ENCODE results near the gene GRIN2C. TPM values are rescaled to one million over a fixed set of nuclear protein-coding genes. Genes with fewer than 3 reads are reported as not detected.

GRIN2C gene
- total RNA-seq, 2 experiments from 2014 or later: 0.18 to 0.21 TPM

DNA sequence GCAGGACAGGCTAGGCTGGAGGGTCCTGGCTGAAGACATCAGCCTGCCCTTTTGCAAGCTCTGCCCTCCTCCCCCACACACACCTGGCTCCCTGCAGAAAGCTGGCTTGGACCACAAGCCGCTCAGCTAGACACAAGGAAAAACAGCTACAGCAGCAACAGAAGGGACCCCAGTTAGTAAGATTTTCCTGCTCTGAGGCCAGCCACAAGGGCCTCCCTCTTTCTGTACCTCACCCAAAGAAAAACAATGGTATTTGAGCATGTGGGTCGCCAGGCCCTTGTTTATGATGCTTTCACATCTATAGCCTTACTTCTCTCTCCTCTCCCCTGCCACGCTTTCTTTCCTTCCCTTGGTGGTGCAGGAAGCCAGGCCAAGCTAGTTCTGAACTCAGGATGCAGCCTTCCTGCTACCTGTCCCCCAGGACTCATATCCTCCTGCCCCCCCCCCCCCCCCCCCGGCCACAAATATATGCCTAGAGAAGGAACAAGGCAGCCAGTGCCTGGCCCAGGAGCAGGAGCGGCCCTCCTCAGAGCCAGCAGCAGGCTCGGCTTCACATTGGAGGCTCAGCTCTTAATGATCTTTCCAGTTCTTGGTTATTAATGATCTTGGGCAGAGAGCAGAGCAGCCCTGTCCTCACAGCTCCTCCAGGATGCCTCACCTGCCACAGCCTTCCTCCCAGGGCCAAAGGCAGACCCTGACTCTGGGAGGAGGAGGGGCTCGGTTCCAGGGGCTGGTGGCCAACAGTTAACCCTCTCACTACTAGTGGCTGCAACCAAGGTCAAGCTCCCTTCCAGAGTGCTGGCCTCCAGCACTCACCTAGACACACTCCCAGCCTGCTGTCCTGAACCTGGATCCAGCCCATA, 19.5 kb downstream of the GRIN2C start:
- H3K9me3 Mint-ChIP-seq (ENCODE audit: insufficient read depth): no peaks in the 10 kb centered on the region
- no peaks in the 10 kb centered on the region for H3K27me3 Mint-ChIP-seq (ENCODE audit: low read depth)
- H3K4me3 Mint-ChIP-seq: no peak overlapping the region
- no peak overlapping the region for H3K27ac Mint-ChIP-seq
- ChIA-PET POLR2A (interaction anchor here (1.1 kb wide), 1 partner anchor 16 kb away, joined by 3 read pairs; no protein-coding TSS in a partner anchor), CTCF (interaction anchor here (0.7 to 2.7 kb wide), 4 partner anchors 22 to 49 kb away, joined by 3 to 10 read pairs (median 4); no protein-coding TSS in a partner anchor)
- H3K36me3 Mint-ChIP-seq (ENCODE audit: low read depth): no peaks in the 10 kb centered on the region
- peaks cover 20% of the 10 kb centered on the region for H3K4me1 Mint-ChIP-seq (ENCODE audit: low read depth)
- DNase-seq: no peak
- ATAC-seq: peak; percentile 24

DNA sequence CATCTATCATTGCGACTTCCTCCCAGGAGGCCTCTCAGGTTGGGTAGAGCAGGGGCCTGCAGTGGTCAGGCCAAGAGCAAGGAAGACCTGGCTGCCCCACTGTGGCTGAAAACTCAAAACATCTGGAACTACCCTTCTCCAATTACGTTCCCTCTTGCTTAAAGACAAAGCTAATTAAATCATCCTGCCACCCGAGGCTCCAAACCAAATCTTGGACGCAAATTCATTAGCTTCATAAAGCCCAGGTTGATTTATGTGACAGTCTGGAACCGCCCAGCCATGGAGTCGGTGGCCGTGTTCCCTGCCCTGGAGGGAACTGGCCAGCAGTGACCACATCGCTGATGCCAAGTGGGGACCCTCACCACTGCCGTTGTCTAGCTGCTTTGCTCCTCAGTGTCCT, 21.4 kb downstream of the GRIN2C start:
- Mint-ChIP-seq H3K27me3 (ENCODE audit: low read depth) (no peaks in the 10 kb centered on the region), H3K36me3 (ENCODE audit: low read depth) (no peaks in the 10 kb centered on the region), H3K4me3 (no peak overlapping the region), H3K4me1 (ENCODE audit: low read depth) (peaks cover 20% of the 10 kb centered on the region), H3K9me3 (ENCODE audit: insufficient read depth) (no peaks in the 10 kb centered on the region), H3K27ac (no peak overlapping the region)
- ATAC-seq (no peak), DNase-seq (no peak)
- CTCF ChIA-PET: interaction anchor here (1.1 to 2.7 kb wide), 5 partner anchors 9 to 46 kb away, joined by 3 to 10 read pairs (median 3); no protein-coding TSS in a partner anchor
- POLR2A ChIA-PET: no interaction called here

DNA sequence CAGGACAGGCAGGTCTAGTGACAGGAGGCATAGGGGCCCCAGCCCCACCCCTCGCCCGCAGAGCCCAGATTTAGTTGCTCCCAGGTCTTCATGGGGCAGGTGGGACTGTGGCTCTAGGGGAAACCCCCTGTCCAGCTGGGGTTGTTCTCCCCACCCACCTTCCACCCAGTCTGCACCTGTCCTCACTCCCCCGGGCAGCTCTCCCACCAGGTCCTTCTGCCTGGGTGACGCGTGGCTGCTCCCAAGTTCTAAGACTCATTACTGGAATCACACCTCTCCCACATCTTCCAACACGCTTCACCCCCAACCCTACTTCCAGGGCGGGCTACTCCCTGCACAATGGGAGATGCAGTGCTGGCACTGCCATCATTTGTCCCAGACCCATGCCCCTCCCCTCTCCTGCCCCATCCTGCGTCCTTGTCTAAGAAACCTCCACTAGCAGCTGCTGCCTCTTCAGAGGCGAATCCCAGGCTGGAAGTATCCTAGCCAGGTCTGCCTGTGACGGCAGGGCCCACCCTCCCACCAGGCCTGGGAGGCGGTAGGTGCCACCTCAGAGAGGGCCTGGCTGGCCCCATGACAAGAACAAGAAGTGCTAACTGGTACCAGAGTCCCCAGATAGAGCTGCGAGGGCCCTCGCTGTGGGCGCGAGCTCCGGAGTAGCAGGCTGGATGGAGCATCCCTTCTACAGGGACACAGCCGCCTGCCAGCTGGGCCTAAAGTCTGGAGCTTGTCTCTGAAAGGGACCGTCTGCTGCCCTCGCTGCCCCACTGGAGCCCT, 22.8 kb downstream of the GRIN2C start:
- Mint-ChIP-seq H3K27me3 (ENCODE audit: low read depth) (no peaks in the 10 kb centered on the region), H3K9me3 (ENCODE audit: insufficient read depth) (no peaks in the 10 kb centered on the region), H3K36me3 (ENCODE audit: low read depth) (no peaks in the 10 kb centered on the region), H3K27ac (no peak overlapping the region), H3K4me3 (no peak overlapping the region), H3K4me1 (ENCODE audit: low read depth) (peaks cover 17% of the 10 kb centered on the region)
- DNase-seq (no peak), ATAC-seq (no peak)
- POLR2A ChIA-PET: no interaction called here
- CTCF ChIA-PET: interaction anchor here (1.2 kb wide), 1 partner anchor 26 kb away, joined by 3 read pairs; no protein-coding TSS in a partner anchor

DNA sequence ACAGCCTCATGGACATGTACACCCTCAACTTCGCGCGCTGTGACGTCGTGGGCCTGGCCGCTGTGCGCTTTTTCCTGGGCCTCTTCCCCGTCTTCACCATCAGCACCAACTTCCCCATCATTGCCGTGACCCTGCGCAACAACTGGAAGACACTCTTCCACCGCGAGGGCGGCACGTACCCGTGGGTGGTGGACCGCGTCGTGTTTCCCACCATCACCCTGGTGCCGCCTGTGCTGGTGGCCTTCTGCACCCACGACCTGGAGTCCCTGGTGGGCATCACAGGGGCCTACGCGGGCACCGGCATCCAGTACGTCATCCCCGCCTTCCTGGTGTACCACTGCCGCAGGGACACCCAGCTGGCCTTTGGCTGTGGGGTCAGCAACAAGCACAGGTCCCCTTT, 23.5 kb downstream of the GRIN2C start:
- ChIA-PET CTCF (no interaction called here), POLR2A (no interaction called here)
- Mint-ChIP-seq H3K27ac (no peak overlapping the region), H3K4me3 (no peak overlapping the region), H3K27me3 (ENCODE audit: low read depth) (no peaks in the 10 kb centered on the region), H3K9me3 (ENCODE audit: insufficient read depth) (no peaks in the 10 kb centered on the region), H3K4me1 (ENCODE audit: low read depth) (peaks cover 14% of the 10 kb centered on the region), H3K36me3 (ENCODE audit: low read depth) (no peaks in the 10 kb centered on the region)
- DNase-seq (no peak), ATAC-seq (no peak)

DNA sequence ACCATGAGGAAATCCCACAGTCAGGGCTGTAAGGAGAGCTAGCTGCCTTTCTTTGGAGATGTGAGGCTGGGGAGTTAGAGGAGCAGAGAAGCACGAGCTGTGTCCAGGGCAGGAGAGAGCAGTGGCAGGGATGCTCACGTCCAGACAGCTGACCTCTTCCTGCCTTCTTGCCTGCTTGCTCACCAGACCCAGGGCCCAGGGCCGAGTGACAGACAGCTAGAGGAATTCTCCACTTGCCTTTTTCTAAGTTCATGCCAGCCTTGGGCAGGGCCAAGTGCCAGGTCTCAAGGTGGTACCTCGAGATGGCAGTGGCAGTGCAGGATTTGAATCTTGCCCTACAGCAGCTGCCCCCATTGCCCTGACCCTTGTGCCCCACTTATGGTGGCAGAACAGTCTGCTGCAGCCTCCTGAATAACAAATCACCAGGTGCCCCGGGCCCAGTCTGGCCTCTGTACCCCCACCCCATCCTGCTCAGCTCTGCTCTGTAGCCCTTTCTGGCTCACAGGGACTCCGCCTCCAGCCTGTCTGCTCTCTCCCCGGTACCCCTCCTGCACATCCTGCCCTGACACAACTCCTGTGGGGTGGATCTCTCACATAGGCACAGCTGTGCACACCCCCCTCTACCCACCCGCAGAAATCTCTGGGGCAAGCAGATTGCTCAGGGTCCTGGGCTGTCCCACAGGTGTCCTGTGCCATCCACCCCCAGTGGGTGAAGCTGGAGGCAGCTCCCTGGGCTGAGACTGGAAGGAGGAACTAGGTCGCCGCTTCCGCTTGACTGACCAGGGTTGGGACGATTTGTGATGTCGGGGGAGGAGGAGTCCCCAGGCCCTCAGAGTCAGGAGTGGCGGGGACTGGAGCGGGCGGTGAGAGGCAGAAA, 25.9 kb downstream of the GRIN2C start:
- Mint-ChIP-seq H3K27me3 (ENCODE audit: low read depth) (no peaks in the 10 kb centered on the region), H3K36me3 (ENCODE audit: low read depth) (no peaks in the 10 kb centered on the region), H3K9me3 (ENCODE audit: insufficient read depth) (no peaks in the 10 kb centered on the region), H3K4me3 (no peak overlapping the region), H3K4me1 (ENCODE audit: low read depth) (no peaks in the 10 kb centered on the region), H3K27ac (no peak overlapping the region)
- ChIA-PET CTCF (interaction anchor here (1.1 to 1.3 kb wide), 2 partner anchors 29 to 40 kb away, joined by 3 read pairs; no protein-coding TSS in a partner anchor), POLR2A (no interaction called here)
- ATAC-seq (no peak), DNase-seq (no peak)

DNA sequence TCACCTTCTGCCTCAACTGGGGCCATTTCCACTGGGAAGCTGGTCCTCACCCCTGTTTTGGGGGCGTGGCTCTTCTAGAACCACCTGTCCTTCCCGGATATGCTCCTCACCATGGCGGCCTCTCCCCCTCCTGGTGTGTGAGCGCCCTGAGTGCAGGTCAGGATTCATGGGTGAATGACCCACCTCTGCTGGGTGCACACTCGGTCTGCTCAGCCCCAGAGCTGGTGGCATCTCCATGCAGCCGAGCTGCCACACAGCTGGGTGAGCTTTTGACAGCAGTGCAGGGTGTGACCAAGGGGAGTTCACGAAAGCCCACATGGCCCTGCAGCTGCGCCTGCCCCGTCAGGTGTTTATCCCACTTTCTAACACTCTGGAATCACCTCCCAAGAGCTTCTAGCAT, 27.3 kb downstream of the GRIN2C start:
- POLR2A ChIA-PET: no interaction called here
- H3K27me3 Mint-ChIP-seq (ENCODE audit: low read depth): no peaks in the 10 kb centered on the region
- CTCF ChIA-PET: interaction anchor here (1.4 kb wide), 1 partner anchor 41 kb away, joined by 4 read pairs; no protein-coding TSS in a partner anchor
- H3K4me1 Mint-ChIP-seq (ENCODE audit: low read depth): no peaks in the 10 kb centered on the region
- no peaks in the 10 kb centered on the region for H3K36me3 Mint-ChIP-seq (ENCODE audit: low read depth)
- no peak for DNase-seq
- no peak for ATAC-seq
- no peaks in the 10 kb centered on the region for H3K9me3 Mint-ChIP-seq (ENCODE audit: insufficient read depth)
- H3K4me3 Mint-ChIP-seq: no peak overlapping the region
- H3K27ac Mint-ChIP-seq: no peak overlapping the region

DNA sequence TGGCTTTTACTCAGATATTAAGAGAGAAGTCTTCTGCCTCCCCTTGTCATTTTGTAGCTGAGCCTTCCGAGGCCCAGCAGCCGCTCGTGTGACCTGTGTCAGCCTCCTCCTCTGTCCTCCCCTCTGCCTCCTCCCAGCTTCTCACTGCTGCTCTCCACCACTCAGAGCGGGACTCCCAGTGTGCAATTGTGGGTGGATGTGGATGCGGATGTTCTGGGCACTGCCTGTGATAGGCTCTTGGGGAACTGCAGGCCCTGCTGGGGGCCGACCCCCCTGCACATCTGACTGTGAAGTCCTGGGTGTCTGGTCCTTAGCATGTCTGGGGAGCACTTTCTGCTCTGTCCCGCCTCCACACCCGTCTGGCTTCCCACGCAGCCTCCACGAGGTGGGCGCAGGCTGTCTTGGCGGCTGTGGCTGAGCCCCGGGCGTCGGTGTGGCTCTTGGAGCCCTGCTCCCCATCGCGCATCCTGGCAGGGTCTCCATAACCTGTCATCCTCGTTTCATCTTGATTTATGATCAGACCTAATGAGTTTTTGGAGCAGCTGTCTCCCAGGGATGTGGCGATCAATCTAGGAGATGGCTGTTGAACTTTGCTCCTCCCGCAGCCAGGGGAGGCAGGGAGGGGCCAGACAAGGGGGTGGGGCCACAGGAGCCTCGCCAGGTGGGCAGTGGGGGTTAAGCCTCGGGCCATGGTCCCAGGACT, 28.1 kb downstream of the GRIN2C start:
- ATAC-seq: no peak
- no peaks in the 10 kb centered on the region for H3K27me3 Mint-ChIP-seq (ENCODE audit: low read depth)
- POLR2A ChIA-PET: interaction anchor here (0.6 kb wide), 1 partner anchor 50 kb away, joined by 3 read pairs; no protein-coding TSS in a partner anchor
- H3K27ac Mint-ChIP-seq: no peak overlapping the region
- no peak overlapping the region for H3K4me3 Mint-ChIP-seq
- no peaks in the 10 kb centered on the region for H3K9me3 Mint-ChIP-seq (ENCODE audit: insufficient read depth)
- no peaks in the 10 kb centered on the region for H3K4me1 Mint-ChIP-seq (ENCODE audit: low read depth)
- H3K36me3 Mint-ChIP-seq (ENCODE audit: low read depth): no peaks in the 10 kb centered on the region
- DNase-seq: no peak
- CTCF ChIA-PET: interaction anchor here (1.4 kb wide), 1 partner anchor 40 kb away, joined by 4 read pairs; no protein-coding TSS in a partner anchor

DNA sequence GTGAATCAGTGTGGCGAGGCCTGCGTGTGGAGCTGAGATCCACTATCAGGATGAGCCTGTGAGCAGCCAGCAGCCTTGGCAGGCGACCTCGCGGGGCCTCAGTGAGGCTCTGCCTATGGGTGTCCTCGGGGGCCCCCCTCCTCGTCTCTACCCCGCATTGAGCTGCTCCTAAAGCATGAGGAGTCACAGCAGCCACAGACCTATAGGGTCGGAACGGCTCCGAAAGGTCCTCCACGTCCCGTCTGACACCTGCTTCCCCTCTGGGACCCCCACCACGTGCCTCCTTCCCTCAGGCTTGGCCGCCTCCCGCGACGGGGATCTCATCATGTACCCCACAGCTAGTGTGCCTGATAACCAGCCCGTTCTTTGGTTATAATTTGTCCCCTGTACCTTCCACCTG, 28.8 kb downstream of the GRIN2C start:
- Mint-ChIP-seq H3K27me3 (ENCODE audit: low read depth) (no peaks in the 10 kb centered on the region), H3K27ac (no peak overlapping the region), H3K36me3 (ENCODE audit: low read depth) (no peaks in the 10 kb centered on the region), H3K4me3 (no peak overlapping the region), H3K9me3 (ENCODE audit: insufficient read depth) (no peaks in the 10 kb centered on the region), H3K4me1 (ENCODE audit: low read depth) (no peaks in the 10 kb centered on the region)
- no peak for ATAC-seq
- ChIA-PET POLR2A (interaction anchor here (0.6 kb wide), 1 partner anchor 51 kb away, joined by 3 read pairs; no protein-coding TSS in a partner anchor), CTCF (interaction anchor here (1.4 kb wide), 1 partner anchor 39 kb away, joined by 4 read pairs; no protein-coding TSS in a partner anchor)
- DNase-seq: no peak

DNA sequence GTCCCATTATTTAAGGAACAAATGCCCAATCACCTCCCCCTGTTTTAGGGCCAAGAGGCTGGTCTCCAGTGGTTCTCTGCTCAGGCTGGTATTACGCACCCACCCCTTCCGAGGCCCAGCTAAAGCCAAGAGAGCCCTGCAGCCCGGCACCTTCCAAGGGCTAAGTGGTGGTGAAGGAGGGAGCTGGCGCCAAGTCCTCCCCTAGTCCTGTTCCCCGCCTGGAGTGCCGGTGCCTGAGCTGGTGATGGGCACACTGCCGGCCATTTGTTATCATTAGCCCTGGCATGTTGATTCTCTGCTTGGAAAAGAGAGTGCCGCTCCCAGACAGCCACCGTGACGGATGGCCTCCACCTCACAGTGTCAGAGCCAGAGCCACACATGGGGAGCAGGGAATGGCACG, 31.9 kb downstream of the GRIN2C start:
- H3K36me3 Mint-ChIP-seq (ENCODE audit: low read depth): no peaks in the 10 kb centered on the region
- DNase-seq (no peak), ATAC-seq (no peak)
- H3K4me3 Mint-ChIP-seq: no peak overlapping the region
- no peak overlapping the region for H3K27ac Mint-ChIP-seq
- ChIA-PET CTCF (no interaction called here), POLR2A (no interaction called here)
- H3K9me3 Mint-ChIP-seq (ENCODE audit: insufficient read depth): no peaks in the 10 kb centered on the region
- H3K4me1 Mint-ChIP-seq (ENCODE audit: low read depth): no peaks in the 10 kb centered on the region
- H3K27me3 Mint-ChIP-seq (ENCODE audit: low read depth): no peaks in the 10 kb centered on the region

DNA sequence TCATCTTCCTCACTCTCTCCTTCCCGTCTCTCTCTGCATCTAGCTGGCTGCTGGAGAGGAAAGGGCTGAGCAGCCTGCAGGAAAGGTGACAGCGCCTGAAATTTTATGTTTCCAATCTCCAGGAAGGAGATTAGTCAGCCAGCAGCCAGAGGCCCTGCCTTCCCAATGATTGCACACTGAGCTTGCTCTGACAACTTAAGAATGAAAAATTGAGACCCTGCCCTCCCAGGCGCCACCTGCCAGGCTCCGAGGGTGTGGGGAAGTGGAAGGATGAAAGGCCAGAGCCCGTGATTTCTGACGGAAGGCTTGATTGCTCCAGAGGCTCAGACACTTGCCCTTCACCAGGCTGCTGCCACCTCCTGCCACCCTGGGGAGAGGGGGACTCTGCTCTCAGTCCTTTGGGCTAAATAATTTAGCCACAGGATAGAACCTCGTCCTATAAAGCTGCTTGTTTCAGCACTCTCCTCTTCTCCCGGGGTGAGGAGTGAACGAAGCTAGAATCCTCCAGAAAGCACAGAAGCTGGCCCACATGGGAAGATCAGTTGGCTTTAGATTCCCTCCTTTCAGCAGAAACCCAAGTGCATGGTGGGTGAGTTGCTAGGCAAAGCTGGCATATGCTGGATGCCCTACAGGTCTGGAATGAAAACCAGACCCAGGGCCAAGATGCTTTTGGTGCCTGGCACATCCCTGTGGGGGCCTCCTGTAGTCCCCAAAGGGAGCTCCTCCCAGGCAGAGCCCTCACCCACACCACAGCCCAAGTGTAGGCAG, 33.5 kb downstream of the GRIN2C start:
- H3K9me3 Mint-ChIP-seq (ENCODE audit: insufficient read depth): no peaks in the 10 kb centered on the region
- no peaks in the 10 kb centered on the region for H3K4me1 Mint-ChIP-seq (ENCODE audit: low read depth)
- DNase-seq (no peak), ATAC-seq (no peak)
- H3K27ac Mint-ChIP-seq: no peak overlapping the region
- H3K36me3 Mint-ChIP-seq (ENCODE audit: low read depth): no peaks in the 10 kb centered on the region
- no peak overlapping the region for H3K4me3 Mint-ChIP-seq
- POLR2A ChIA-PET: no interaction called here
- CTCF ChIA-PET: no interaction called here
- H3K27me3 Mint-ChIP-seq (ENCODE audit: low read depth): no peaks in the 10 kb centered on the region
